Stimulated activated CD8-positive, alpha-beta memory T cell treated with anti-CD3 and anti-CD28 coated beads, Interleukin-12 subunit alpha, Interleukin-12 subunit beta, amount 100 ng/mL, for 24 hours (primary cell): Measurements from ENCODE around the gene IL3RA.
"Not testable (repeated sequence)": the region's sequence is repeated elsewhere in the genome, so short reads cannot be mapped to it uniquely, and the experiment has no call there.

ENCODE experiments used
- DNase-seq: peaks from one replicate; pipeline ENCODE4 v3.0.0-alpha.2; 2020; ENCODE audit errors: extremely low read depth

The IL3RA gene

GRCh38 chrX:1330605-1331004 is 6.0 kb upstream of the IL3RA start:
- no peak for DNase-seq

GRCh38 chrX:1332433-1332832 is 4.2 kb upstream of the IL3RA start:
- DNase-seq: not testable (repeated sequence)

GRCh38 chrX:1334854-1335253 is 1.7 kb upstream of the IL3RA start:
- DNase-seq: no peak

GRCh38 chrX:1336948-1337779 is 579 bp downstream of the IL3RA start:
- no peak for DNase-seq

- no peak for DNase-seq
Measured at GRCh38 chrX:1341545-1342184, 5.1 kb downstream of the IL3RA start.

- DNase-seq: not testable (repeated sequence)
Measured at GRCh38 chrX:1349606-1350005, 13.0 kb downstream of the IL3RA start.

- no peak for DNase-seq
Measured at GRCh38 chrX:1351981-1352714, 15.6 kb downstream of the IL3RA start.

- no peak for DNase-seq
Measured at GRCh38 chrX:1354036-1355019, 17.7 kb downstream of the IL3RA start.

- no peak for DNase-seq
Measured at GRCh38 chrX:1355131-1356046, 18.8 kb downstream of the IL3RA start.

GRCh38 chrX:1357993-1358392 is 21.4 kb downstream of the IL3RA start:
- DNase-seq: no peak

- no peak for DNase-seq
Measured at GRCh38 chrX:1358793-1359476, 22.4 kb downstream of the IL3RA start.

GRCh38 chrX:1359477-1359873 is 22.9 kb downstream of the IL3RA start:
- no peak for DNase-seq

GRCh38 chrX:1360171-1360570 is 23.6 kb downstream of the IL3RA start:
- DNase-seq: no peak

- DNase-seq: no peak
Measured at GRCh38 chrX:1361275-1361674, 24.7 kb downstream of the IL3RA start.

- DNase-seq: no peak
Measured at GRCh38 chrX:1361910-1362309, 25.3 kb downstream of the IL3RA start.

GRCh38 chrX:1366363-1366762 is 29.8 kb downstream of the IL3RA start:
- DNase-seq: not testable (repeated sequence)

- DNase-seq: no peak
Measured at GRCh38 chrX:1368385-1368698, 31.8 kb downstream of the IL3RA start.

GRCh38 chrX:1378306-1378759 is 41.7 kb downstream of the IL3RA start:
- DNase-seq: no peak

- no peak for DNase-seq
Measured at GRCh38 chrX:1380672-1381233, 44.2 kb downstream of the IL3RA start.
